Measurements from ENCODE around the gene NTM.

DNA sequence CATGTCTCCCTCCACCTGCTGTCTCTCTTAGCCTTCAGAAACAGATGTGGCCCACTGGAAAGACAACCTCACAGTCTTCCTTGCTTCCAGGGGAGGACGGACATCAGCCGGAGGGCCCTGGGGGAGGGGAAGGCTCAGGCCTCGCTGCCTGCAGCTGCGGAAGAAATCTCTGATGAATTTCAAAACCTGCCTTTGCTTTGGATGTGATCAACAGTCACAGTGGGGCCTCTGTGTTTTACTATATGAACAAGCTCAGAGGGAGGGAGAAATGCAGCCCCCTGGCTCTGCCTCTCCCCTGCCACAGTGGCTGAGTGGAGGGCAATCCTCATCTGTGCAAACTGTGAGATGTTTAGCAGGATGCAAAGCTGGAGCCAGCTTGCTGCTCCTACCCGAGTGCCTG, 282.8 kb downstream of the NTM start:
- TF ChIP-seq, protein P1, sequence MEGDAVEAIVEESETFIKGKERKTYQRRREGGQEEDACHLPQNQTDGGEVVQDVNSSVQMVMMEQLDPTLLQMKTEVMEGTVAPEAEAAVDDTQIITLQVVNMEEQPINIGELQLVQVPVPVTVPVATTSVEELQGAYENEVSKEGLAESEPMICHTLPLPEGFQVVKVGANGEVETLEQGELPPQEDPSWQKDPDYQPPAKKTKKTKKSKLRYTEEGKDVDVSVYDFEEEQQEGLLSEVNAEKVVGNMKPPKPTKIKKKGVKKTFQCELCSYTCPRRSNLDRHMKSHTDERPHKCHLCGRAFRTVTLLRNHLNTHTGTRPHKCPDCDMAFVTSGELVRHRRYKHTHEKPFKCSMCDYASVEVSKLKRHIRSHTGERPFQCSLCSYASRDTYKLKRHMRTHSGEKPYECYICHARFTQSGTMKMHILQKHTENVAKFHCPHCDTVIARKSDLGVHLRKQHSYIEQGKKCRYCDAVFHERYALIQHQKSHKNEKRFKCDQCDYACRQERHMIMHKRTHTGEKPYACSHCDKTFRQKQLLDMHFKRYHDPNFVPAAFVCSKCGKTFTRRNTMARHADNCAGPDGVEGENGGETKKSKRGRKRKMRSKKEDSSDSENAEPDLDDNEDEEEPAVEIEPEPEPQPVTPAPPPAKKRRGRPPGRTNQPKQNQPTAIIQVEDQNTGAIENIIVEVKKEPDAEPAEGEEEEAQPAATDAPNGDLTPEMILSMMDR (conservative IDR thresholded peaks at IDR 0.05 in 1 of 2, IDR thresholded peaks at IDR 0.05 in 1 of 2; ENCODE audit: low read depth in 1 of 2, low read length in 2 of 2): no peak
- TF ChIP-seq EZH2 (IDR thresholded peaks at IDR 0.05; ENCODE audit: low read length, missing control alignments): no peak
